Measurements from ENCODE around the gene PLEKHA3. TPM values are rescaled to one million over a fixed set of nuclear protein-coding genes. Genes with fewer than 3 reads are reported as not detected.

Gene PLEKHA3
- total and polyA plus RNA-seq, 2 donors (not counting 1 experiment from before 2014, with no cell fraction given): 5.9 to 34.6 TPM

GRCh38 chr2:178517496-178517895 is 37.2 kb downstream of the PLEKHA3 start:
- Histone ChIP-seq H3K4me2 (ENCODE audit: extremely low read depth, insufficient read depth, low read length) (no peak overlapping the region), H3K4me3 (replicated peaks in 1 of 4; ENCODE audit: control extremely low read depth in 1 of 4, insufficient read depth in 1 of 4, low read depth in 3 of 4, low read length in 4 of 4) (no peak overlapping the region), H3K4me1 (ENCODE audit: control insufficient read depth, extremely low read depth, insufficient read depth, low read length) (no peaks in the 10 kb centered on the region), H4K20me1 (ENCODE audit: control insufficient read depth, extremely low read depth, insufficient read depth, low read length) (no peaks in the 10 kb centered on the region), H3K79me2 (ENCODE audit: control insufficient read depth, insufficient read depth, low read length) (no peaks in the 10 kb centered on the region), H3K36me3 (ENCODE audit: control insufficient read depth, insufficient read depth, low read length) (peaks cover 1% of the 10 kb centered on the region), H3K9ac (ENCODE audit: insufficient read depth, low read length) (no peak overlapping the region), H3K27ac (ENCODE audit: insufficient read depth, low read length) (no peak overlapping the region), H2AFZ (ENCODE audit: low read length) (no peak overlapping the region), H3K9me3 (ENCODE audit: control insufficient read depth, insufficient read depth, low read depth, low read length) (no peaks in the 10 kb centered on the region), H3K27me3 (ENCODE audit: control insufficient read depth, insufficient read depth, low read length) (no peaks in the 10 kb centered on the region)
- TF ChIP-seq EZH2 (IDR thresholded peaks at IDR 0.05; ENCODE audit: low read length, missing control alignments) (no peak), CTCF (conservative IDR thresholded peaks at IDR 0.05 in 1 of 2, IDR thresholded peaks at IDR 0.05 in 1 of 2; ENCODE audit: low read depth in 1 of 2, low read length in 2 of 2) (no peak)
- no peak for DNase-seq (ENCODE audit: low read depth in 2 of 2)

GRCh38 chr2:178521304-178522150 is 41.3 kb downstream of the PLEKHA3 start:
- Histone ChIP-seq H3K9ac (ENCODE audit: insufficient read depth, low read length) (no peak overlapping the region), H3K4me1 (ENCODE audit: control insufficient read depth, extremely low read depth, insufficient read depth, low read length) (no peaks in the 10 kb centered on the region), H3K36me3 (ENCODE audit: control insufficient read depth, insufficient read depth, low read length) (peaks cover 1% of the 10 kb centered on the region), H3K27me3 (ENCODE audit: control insufficient read depth, insufficient read depth, low read length) (no peaks in the 10 kb centered on the region), H3K27ac (ENCODE audit: insufficient read depth, low read length) (no peak overlapping the region), H4K20me1 (ENCODE audit: control insufficient read depth, extremely low read depth, insufficient read depth, low read length) (no peaks in the 10 kb centered on the region), H3K4me3 (replicated peaks in 1 of 4; ENCODE audit: control extremely low read depth in 1 of 4, insufficient read depth in 1 of 4, low read depth in 3 of 4, low read length in 4 of 4) (no peak overlapping the region), H3K79me2 (ENCODE audit: control insufficient read depth, insufficient read depth, low read length) (peaks cover 10% of the 10 kb centered on the region), H3K4me2 (ENCODE audit: extremely low read depth, insufficient read depth, low read length) (no peak overlapping the region), H2AFZ (ENCODE audit: low read length) (no peak overlapping the region), H3K9me3 (ENCODE audit: control insufficient read depth, insufficient read depth, low read depth, low read length) (no peaks in the 10 kb centered on the region)
- TF ChIP-seq CTCF (conservative IDR thresholded peaks at IDR 0.05 in 1 of 2, IDR thresholded peaks at IDR 0.05 in 1 of 2; ENCODE audit: low read depth in 1 of 2, low read length in 2 of 2) (no peak), EZH2 (IDR thresholded peaks at IDR 0.05; ENCODE audit: low read length, missing control alignments) (no peak)
- no peak for DNase-seq (ENCODE audit: low read depth in 2 of 2)

- Histone ChIP-seq H3K27me3 (ENCODE audit: control insufficient read depth, insufficient read depth, low read length) (no peaks in the 10 kb centered on the region), H3K79me2 (ENCODE audit: control insufficient read depth, insufficient read depth, low read length) (peaks cover 14% of the 10 kb centered on the region), H3K9me3 (ENCODE audit: control insufficient read depth, insufficient read depth, low read depth, low read length) (no peaks in the 10 kb centered on the region), H3K4me2 (ENCODE audit: extremely low read depth, insufficient read depth, low read length) (peak overlapping the region; percentile 88), H2AFZ (ENCODE audit: low read length) (peak overlapping the region; percentile 89), H3K4me3 (replicated peaks in 1 of 4; ENCODE audit: control extremely low read depth in 1 of 4, insufficient read depth in 1 of 4, low read depth in 3 of 4, low read length in 4 of 4) (peak overlapping the region; percentile 63 to 90 (median 76)), H3K9ac (ENCODE audit: insufficient read depth, low read length) (peak overlapping the region; percentile 69), H3K27ac (ENCODE audit: insufficient read depth, low read length) (peak overlapping the region; percentile 79), H3K36me3 (ENCODE audit: control insufficient read depth, insufficient read depth, low read length) (peaks cover 1% of the 10 kb centered on the region), H3K4me1 (ENCODE audit: control insufficient read depth, extremely low read depth, insufficient read depth, low read length) (no peaks in the 10 kb centered on the region), H4K20me1 (ENCODE audit: control insufficient read depth, extremely low read depth, insufficient read depth, low read length) (no peaks in the 10 kb centered on the region)
- DNase-seq (ENCODE audit: low read depth in 2 of 2): peak; percentile 81 to 87
- TF ChIP-seq EZH2 (IDR thresholded peaks at IDR 0.05; ENCODE audit: low read length, missing control alignments): no peak
- TF ChIP-seq CTCF (conservative IDR thresholded peaks at IDR 0.05 in 1 of 2, IDR thresholded peaks at IDR 0.05 in 1 of 2; ENCODE audit: low read depth in 1 of 2, low read length in 2 of 2): peak; percentile 83 to 92
Measured at GRCh38 chr2:178522950-178523595, 42.8 kb downstream of the PLEKHA3 start.
